HepG2 (cell line): Measurements from ENCODE around the gene TMIGD2. TPM values are rescaled to one million over a fixed set of nuclear protein-coding genes. Genes with fewer than 3 reads are reported as not detected.

Source experiments
- AHR ChIP-seq: IDR thresholded peaks from 2 replicates; pipeline ENCODE4 v1.6.1; 2018; ENCODE audit warnings: missing genetic modification reagents, missing compliant biosample characterization
- CREB3 ChIP-seq: sonication (generic); formaldehyde crosslinking; IDR thresholded peaks from 2 replicates; pipeline ENCODE4 v1.5.0; 2020; ENCODE audit warnings: missing genetic modification reagents
- HNRNPL ChIP-seq: fragments of 200-400 bp; formaldehyde crosslinking; IDR thresholded peaks from 2 replicates; pipeline ENCODE4 v1.6.1; 2017; ENCODE audit warnings: mild to moderate bottlenecking, low read depth, low read length
- ISL2 ChIP-seq: sonication (generic); formaldehyde crosslinking; IDR thresholded peaks from 2 replicates; pipeline ENCODE4 v1.5.0; 2020; ENCODE audit warnings: missing genetic modification reagents
- LCORL ChIP-seq, 2 experiments: fragments of 450-650 bp in 1 of 2; sonication (generic) in 1 of 2; formaldehyde crosslinking in 1 of 2; IDR thresholded peaks; 2 replicates each; pipeline versions ENCODE4 v1.5.0 to v1.6.1; 2017 to 2020; ENCODE audit warnings: antibody characterized with exemption in 1 of 2, missing genetic modification reagents in 1 of 2
- NR2C2 ChIP-seq: sonication (generic); formaldehyde crosslinking; IDR thresholded peaks from 2 replicates; pipeline ENCODE4 v1.4.0; 2020; ENCODE audit warnings: missing genetic modification reagents, mild to moderate bottlenecking, moderate library complexity, borderline replicate concordance
- POGK ChIP-seq: sonication (generic); formaldehyde crosslinking; conservative IDR thresholded peaks from 2 replicates; pipeline ENCODE4 v1.8.0; 2022; ENCODE audit warnings: mild to moderate bottlenecking, moderate library complexity, missing genetic modification reagents
- RAD51 ChIP-seq: fragments of 450-650 bp; IDR thresholded peaks from 2 replicates; pipeline ENCODE4 v1.6.1; 2016; ENCODE audit warnings: borderline replicate concordance
- SKIL ChIP-seq: sonication (generic); formaldehyde crosslinking; IDR thresholded peaks from 2 replicates; pipeline ENCODE4 v1.8.0; 2022; ENCODE audit warnings: missing genetic modification reagents, mild to moderate bottlenecking, moderate library complexity, borderline replicate concordance
- TCF7L2 ChIP-seq: IDR thresholded peaks from 2 replicates; pipeline ENCODE4 v1.6.1; 2011; ENCODE audit warnings: mild to moderate bottlenecking, low read depth, low read length, moderate library complexity
- TOPORS ChIP-seq: sonication (generic); formaldehyde crosslinking; IDR thresholded peaks from 2 replicates; pipeline ENCODE4 v1.8.0; 2023; ENCODE audit warnings: mild to moderate bottlenecking, missing genetic modification reagents
- ZBTB38 ChIP-seq: sonication (generic); formaldehyde crosslinking; IDR thresholded peaks from 2 replicates; pipeline ENCODE4 v1.5.1; 2020; ENCODE audit warnings: mild to moderate bottlenecking, missing genetic modification reagents
- ZFAT ChIP-seq: sonication (generic); formaldehyde crosslinking; conservative IDR thresholded peaks from 2 replicates; pipeline ENCODE4 v1.8.1; 2023; ENCODE audit warnings: missing genetic modification reagents, inconsistent platforms
- ZNF121 ChIP-seq: sonication (generic); formaldehyde crosslinking; IDR thresholded peaks from 2 replicates; pipeline ENCODE4 v1.5.0; 2020; ENCODE audit warnings: mild to moderate bottlenecking, missing genetic modification reagents
- ZNF205 ChIP-seq: IDR thresholded peaks from 2 replicates; pipeline ENCODE4 v1.6.1; 2018; ENCODE audit warnings: missing biosample characterization, missing genetic modification reagents
- ZNF280B ChIP-seq: sonication (generic); formaldehyde crosslinking; IDR thresholded peaks from 2 replicates; pipeline ENCODE4 v1.5.0; 2020; ENCODE audit warnings: missing genetic modification reagents, mild to moderate bottlenecking, borderline replicate concordance
- ZNF569 ChIP-seq: sonication (generic); formaldehyde crosslinking; IDR thresholded peaks from 2 replicates; pipeline ENCODE4 v1.5.0; 2020; ENCODE audit warnings: mild to moderate bottlenecking, missing genetic modification reagents, moderate library complexity, borderline replicate concordance
- ZNF574 ChIP-seq: sonication (generic); formaldehyde crosslinking; IDR thresholded peaks from 2 replicates; pipeline ENCODE4 v1.4.0; 2020; ENCODE audit warnings: missing genetic modification reagents
- polyA plus RNA-seq, 8 experiments: library from polyadenylated mRNA; depleted of rRNA in 3 of 8; stranded (reverse) in 7 of 8; unstranded in 1 of 8; fragments of >200 nt; fragmentation: Illumina TruSeq in 4 of 8; extraction: Trizol in 4 of 8; gene quantifications; 2 replicates each; pipeline versions ENCODE4 v1.2.1 to v1.2.3, GENCODE V29; 2011 to 2016; ENCODE audit warnings: low read depth in 4 of 8, missing spikeins in 1 of 8, mixed read lengths in 1 of 8; ENCODE audit not compliant: insufficient read depth in 1 of 8
- total RNA-seq, 5 experiments: library from RNA; depleted of rRNA; stranded (reverse); fragments of >200 nt; fragmentation: Illumina TruSeq; extraction: Trizol; gene quantifications; 2 replicates each; pipeline ENCODE4 v1.2.3, GENCODE V29; 2016; ENCODE audit warnings: low read depth in 1 of 5

TMIGD2 gene
- total and polyA plus RNA-seq, 2 of the 13 experiments (the other 11 are each of a cell fraction or from before 2014, with no cell fraction given): 0.11 to 1.0 TPM

GRCh38 chr19:4267901-4268815 lies 34.0 kb downstream of the TMIGD2 start (continued):
- 0 out of 2 replicates have a peak, but pooled peaks have one; percentile 17 for TF ChIP-seq ZNF121 (CRISPR knock-in tag)
- no peak for TF ChIP-seq ZNF569 (CRISPR knock-in tag)
- no peak for TF ChIP-seq NR2C2
- no peak for TF ChIP-seq POGK (CRISPR knock-in tag)
- TF ChIP-seq ZNF205 (CRISPR knock-in tag): no peak
- TF ChIP-seq ZNF574 (CRISPR knock-in tag): no peak
- TF ChIP-seq CREB3: no peak
- no peak for TF ChIP-seq LCORL (IDR thresholded peaks at IDR 0.05)
- peak; percentile 23; the same call in 1 of the 2 replicates for TF ChIP-seq LCORL (CRISPR knock-in tag; IDR thresholded peaks at IDR 0.05)
- no peak for TF ChIP-seq RAD51
- peak; percentile 16; the same call in 1 of the 2 replicates for TF ChIP-seq ZBTB38 (CRISPR knock-in tag)
- TF ChIP-seq TOPORS (CRISPR knock-in tag): no peak
- TF ChIP-seq HNRNPL: 0 out of 2 replicates have a peak, but pooled peaks have one; percentile 26
- 0 out of 2 replicates have a peak, but pooled peaks have one; percentile 40 for TF ChIP-seq AHR (CRISPR knock-in tag)
- TF ChIP-seq SKIL: no peak
- TF ChIP-seq ISL2 (CRISPR knock-in tag): no peak
- TF ChIP-seq TCF7L2: no peak
- TF ChIP-seq ZNF280B (CRISPR knock-in tag): peak; percentile 39; the same call in 1 of the 2 replicates
- no peak for TF ChIP-seq ZFAT
